WI38 (cell line): ENCODE data around the gene KARS1.

Experiments
- H3K4me3 ChIP-seq: 2 replicates; pipeline ENCODE4 v1.5.1; 2011; ENCODE audit warnings: low read depth, mild to moderate bottlenecking, control low read depth, low read length
- TF ChIP-seq, protein P1 (sequence below): IDR thresholded peaks from 2 replicates; pipeline ENCODE4 v1.5.1; 2012; ENCODE audit warnings: low read depth, mild to moderate bottlenecking, control low read depth, low read length

KARS1 gene

DNA sequence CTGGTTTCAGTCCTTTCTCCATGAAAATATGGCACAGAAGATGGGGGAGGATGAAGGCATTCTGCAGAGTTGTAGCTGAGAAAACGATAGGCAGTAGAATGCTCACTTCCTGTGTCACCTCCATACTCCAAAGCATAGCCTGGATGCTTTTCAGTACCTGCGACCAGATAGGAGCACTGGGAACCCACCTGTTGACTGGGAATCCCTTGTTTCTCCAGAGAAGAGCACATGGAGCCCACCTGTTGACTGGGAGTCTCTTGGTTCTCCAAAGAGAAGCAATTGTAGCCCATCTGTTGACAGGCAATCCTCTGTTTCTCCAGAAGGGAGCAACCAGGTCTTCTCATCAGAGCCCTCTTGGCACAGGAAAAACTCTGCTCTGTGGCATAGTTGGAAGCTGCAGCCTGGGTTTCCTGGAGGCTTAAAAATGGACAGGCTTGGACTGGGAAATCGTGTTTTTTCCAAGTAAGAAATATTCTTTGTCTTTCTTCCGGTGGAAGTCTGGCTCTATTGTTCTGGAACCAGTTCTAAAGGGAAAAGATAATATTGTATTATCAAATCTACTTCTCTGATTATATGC is 13.3 kb upstream of the KARS1 start:
- no peak overlapping the region for H3K4me3 ChIP-seq
- TF ChIP-seq, protein P1, sequence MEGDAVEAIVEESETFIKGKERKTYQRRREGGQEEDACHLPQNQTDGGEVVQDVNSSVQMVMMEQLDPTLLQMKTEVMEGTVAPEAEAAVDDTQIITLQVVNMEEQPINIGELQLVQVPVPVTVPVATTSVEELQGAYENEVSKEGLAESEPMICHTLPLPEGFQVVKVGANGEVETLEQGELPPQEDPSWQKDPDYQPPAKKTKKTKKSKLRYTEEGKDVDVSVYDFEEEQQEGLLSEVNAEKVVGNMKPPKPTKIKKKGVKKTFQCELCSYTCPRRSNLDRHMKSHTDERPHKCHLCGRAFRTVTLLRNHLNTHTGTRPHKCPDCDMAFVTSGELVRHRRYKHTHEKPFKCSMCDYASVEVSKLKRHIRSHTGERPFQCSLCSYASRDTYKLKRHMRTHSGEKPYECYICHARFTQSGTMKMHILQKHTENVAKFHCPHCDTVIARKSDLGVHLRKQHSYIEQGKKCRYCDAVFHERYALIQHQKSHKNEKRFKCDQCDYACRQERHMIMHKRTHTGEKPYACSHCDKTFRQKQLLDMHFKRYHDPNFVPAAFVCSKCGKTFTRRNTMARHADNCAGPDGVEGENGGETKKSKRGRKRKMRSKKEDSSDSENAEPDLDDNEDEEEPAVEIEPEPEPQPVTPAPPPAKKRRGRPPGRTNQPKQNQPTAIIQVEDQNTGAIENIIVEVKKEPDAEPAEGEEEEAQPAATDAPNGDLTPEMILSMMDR = no peak

DNA sequence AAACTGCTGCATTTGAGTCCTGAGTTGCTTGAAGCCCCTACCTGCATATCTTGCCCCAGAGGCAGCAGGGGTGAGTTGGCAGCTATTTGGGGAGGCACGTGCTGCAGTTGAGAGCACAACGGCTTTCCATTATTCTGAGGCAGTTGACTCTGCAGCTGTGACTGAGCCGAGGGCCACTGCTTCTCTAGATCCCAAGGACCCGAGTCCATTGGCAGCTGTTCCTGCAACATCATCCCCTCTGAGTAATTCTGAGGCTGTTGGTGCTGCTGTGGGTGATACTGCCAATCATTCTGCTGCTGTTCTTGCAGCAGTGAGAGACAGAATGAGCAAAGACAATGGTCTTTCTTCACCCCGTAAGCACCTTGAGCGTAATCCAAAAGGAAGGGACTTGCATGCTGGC is 12.9 kb upstream of the KARS1 start:
- TF ChIP-seq, protein P1 = no peak
- H3K4me3 ChIP-seq = no peak overlapping the region

DNA sequence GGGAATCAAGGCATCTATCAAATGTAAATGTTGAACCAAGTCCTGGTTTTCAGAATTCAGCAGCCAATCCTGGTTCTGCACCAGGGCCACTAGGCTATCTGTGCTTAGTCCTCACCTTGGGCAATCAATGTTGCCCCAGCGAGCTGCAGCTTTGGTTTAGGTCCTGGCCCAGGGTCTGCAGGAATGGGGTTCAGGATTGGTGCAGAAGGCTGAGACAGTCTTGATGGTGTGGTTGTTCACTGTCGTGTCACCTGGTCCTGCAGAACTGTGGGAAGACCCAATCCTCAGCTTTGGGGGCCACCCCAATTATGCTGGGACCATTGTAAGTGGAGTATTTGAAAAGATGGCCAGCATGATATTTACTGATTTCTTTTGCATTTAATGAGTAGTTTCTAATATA is 10.7 kb upstream of the KARS1 start:
- no peak overlapping the region for H3K4me3 ChIP-seq
- TF ChIP-seq, protein P1 = no peak

DNA sequence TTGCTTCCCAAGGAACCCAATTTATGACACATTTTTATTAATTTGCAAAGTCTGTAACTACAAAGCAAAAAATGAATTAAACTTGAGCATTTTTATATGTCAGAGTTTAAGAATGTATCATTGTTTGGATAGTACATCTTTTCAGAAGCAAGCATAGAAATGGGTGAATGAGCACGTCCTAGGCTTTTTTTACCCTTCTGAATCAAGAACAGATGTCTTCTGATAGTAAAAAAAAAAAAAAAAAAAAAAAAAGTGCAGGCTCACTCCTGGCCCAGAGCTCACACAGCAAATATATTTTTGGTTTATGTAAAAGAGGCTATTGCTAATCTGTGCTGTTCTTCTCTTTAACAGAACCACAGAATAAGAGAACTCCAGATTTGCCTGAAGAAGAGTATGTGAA is 6.5 kb upstream of the KARS1 start:
- TF ChIP-seq, protein P1 = no peak
- H3K4me3 ChIP-seq = no peak overlapping the region

DNA sequence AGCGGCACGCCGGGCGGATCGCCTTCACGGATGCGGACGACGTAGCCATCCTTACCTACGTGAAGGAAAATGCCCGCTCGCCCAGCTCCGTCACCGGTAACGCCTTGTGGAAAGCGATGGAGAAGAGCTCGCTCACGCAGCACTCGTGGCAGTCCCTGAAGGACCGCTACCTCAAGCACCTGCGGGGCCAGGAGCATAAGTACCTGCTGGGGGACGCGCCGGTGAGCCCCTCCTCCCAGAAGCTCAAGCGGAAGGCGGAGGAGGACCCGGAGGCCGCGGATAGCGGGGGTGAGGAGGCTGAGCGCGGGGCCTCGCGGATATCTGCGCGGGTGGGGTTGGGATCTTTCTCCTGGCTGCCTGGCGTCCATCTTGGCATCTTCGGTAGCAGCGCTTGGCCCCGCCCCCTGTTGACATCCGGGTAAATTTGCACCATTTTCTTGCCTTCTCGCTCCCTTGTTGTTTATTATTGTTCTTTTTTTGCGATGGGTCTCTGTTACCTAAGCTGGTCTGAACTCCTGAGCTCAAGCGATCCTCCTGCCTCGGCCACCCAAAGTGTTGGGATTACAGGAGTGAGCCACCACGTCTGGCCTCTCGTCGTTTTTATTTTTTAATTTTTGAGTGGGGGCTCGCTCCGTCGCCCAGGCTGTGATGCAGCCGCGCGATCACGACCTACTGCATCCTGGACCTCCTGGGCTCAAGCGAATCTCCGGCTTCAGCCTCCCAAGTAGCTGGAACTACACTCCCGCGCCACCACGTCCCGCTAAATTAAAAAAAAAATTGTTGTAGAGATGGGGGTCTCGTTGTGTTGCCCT is 1.0 kb upstream of the KARS1 start:
- TF ChIP-seq, protein P1 = no peak
- H3K4me3 ChIP-seq = peak overlapping the region; percentile 88

DNA sequence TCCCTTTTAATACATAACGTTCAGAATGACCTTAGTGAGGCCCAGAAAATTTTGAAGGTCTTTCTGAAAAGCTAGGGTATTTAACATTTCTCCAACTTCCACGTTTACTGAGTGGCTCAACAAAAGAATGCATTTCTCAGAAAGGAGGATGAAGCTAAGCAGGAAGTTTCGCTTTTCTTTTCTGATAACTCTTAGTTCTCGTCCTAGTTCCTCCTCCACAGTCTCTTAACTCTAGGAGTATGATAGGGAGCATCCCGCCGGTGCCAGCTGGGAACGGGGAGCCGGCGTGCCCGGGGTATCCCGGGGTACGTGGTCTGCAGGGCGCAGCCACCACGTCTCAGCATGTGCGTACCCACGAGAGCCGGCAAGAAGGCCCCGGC is 363 bp downstream of the KARS1 start:
- peak overlapping the region; percentile 88 for H3K4me3 ChIP-seq
- TF ChIP-seq, protein P1 = no peak

DNA sequence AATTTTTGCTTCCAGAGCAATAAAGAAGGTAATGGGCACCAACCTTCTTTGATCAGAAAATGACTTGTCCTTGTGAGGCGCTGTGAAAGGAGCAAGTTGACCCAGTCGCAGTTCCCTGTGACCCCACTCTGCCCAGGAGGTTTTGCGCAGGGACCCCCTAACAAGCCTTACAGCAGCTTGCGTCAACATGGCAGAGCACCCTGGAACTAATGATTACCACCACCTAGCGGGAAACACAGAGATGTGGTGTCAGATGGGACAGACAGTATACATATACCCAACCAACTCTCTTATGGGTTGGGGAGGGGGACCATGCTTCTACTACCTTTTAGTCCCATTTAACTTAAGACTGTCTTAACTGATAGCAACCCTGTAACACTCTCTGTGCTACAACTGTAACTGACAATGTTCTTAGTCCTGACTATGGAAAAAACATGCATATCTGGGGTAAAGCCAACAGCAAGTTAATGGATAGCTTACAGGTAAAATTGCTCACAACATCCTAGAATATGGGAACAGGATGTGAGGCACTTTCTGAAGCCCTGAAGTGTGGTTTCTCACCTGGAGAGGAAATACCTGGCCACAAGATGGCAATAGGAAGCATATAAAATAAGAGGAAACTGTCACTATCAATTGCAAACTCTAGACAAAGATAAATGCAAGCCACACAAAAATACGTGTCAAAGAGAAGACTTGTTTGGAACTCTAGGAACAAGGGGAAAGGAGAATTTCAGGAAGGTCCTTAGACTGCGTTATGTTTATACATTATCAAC is 3.0 kb downstream of the KARS1 start:
- H3K4me3 ChIP-seq = no peak overlapping the region

More for the DNA sequence above, 3.0 kb downstream of the KARS1 start:
- TF ChIP-seq, protein P1 = no peak
